Activated CD4-positive, alpha-beta memory T cell treated with anti-CD3 and anti-CD28 coated beads for 36 hours (primary cell): Measurements from ENCODE around the gene USP21. TPM values are rescaled to one million over a fixed set of nuclear protein-coding genes. Genes with fewer than 3 reads are reported as not detected.

Source experiments
- CTCF ChIA-PET: fragments of 350-600 bp; sonication (Branson Sonifier 250); formaldehyde crosslinking; loops from one replicate; lab custom pipeline; 2021; ENCODE audit warnings: antibody characterized with exemption, inconsistent platforms; lab: Charles Lee
- POLR2A ChIA-PET: fragments of 350-600 bp; sonication (Branson Sonifier 250); formaldehyde crosslinking; loops from one replicate; lab custom pipeline; 2021; ENCODE audit warnings: antibody characterized with exemption; lab: Charles Lee
- DNase-seq: peaks from one replicate; pipeline ENCODE4 v3.0.0-alpha.2; 2020
- H3K27ac Mint-ChIP-seq: one replicate; pipeline ENCODE4 v1.8.0; 2021; ENCODE audit warnings: mixed read lengths
- H3K27me3 Mint-ChIP-seq: one replicate; pipeline ENCODE4 v1.8.0; 2021; ENCODE audit warnings: mixed read lengths
- H3K36me3 Mint-ChIP-seq: one replicate; pipeline ENCODE4 v1.8.0; 2021; ENCODE audit warnings: mixed read lengths
- H3K4me1 Mint-ChIP-seq: one replicate; pipeline ENCODE4 v1.8.0; 2021; ENCODE audit warnings: low read depth, mixed read lengths
- H3K4me3 Mint-ChIP-seq: one replicate; pipeline ENCODE4 v1.8.0; 2021; ENCODE audit warnings: mild to moderate bottlenecking, mixed read lengths
- H3K9me3 Mint-ChIP-seq: one replicate; pipeline ENCODE4 v1.8.0; 2021; ENCODE audit warnings: mixed read lengths
- intact Hi-C: fragments of 100-400 bp; cut with micrococcal nuclease; formaldehyde crosslinking; loops from one replicate; pipeline ENCODE4 v1.15.1; 2023
- total RNA-seq, 2 experiments: library from RNA; stranded (reverse); gene quantifications; one replicate each; pipeline ENCODE4 v1.2.3, GENCODE V29; 2021

USP21 gene
- total RNA-seq, 2 experiments from 2014 or later: 25.4 to 28.6 TPM

DNA sequence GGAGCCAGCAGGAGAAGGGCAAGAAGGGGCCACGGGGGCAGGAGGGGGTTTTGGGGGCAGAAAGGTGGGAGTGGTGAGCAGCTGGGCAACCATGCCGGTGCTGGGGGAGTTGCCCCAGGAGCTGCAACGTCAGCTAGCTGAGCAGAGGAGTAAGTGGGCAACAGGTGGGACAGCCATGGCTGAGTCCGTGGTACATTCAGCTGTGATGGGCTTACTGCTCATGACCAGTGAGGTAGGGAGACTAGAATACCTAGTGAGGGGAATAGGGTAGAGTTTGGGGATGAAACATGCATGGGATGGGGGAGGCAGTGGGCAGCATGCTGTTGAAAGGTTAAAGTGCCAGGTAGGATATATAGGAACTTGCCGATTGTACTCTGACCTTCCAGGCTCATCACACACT is 2.4 kb downstream of the USP21 start:
- peaks cover 34% of the 10 kb centered on the region for H3K36me3 Mint-ChIP-seq
- no peak for DNase-seq
- H3K27ac Mint-ChIP-seq: no peak overlapping the region
- H3K27me3 Mint-ChIP-seq: no peaks in the 10 kb centered on the region
- intact Hi-C loops: no loop called here
- ChIA-PET CTCF (no interaction called here), POLR2A (interaction anchor here (1.0 to 1.6 kb wide), 2 partner anchors 9 to 15 kb away, joined by 4 to 5 read pairs; no protein-coding TSS in a partner anchor)
- no peak overlapping the region for H3K4me3 Mint-ChIP-seq
- peaks cover 57% of the 10 kb centered on the region for H3K4me1 Mint-ChIP-seq
- no peaks in the 10 kb centered on the region for H3K9me3 Mint-ChIP-seq

DNA sequence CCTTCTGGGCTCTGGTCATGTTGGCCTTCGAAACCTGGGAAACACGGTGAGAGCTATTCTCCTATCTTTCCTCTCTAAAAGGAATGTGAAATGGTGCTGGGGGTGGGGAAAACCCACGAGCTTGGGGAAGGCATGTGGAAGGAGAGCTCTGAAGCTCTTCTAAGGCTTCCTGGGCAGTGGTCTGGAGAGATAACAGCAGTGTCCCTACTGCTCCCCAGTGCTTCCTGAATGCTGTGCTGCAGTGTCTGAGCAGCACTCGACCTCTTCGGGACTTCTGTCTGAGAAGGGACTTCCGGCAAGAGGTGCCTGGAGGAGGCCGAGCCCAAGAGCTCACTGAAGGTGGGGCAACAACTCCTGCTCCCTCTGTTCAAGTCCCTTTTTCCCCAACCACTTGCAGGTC is 2.8 kb downstream of the USP21 start:
- peaks cover 31% of the 10 kb centered on the region for H3K36me3 Mint-ChIP-seq
- CTCF ChIA-PET: interaction anchor here (1.4 kb wide), 1 partner anchor 15 kb away, joined by 3 read pairs; the partner anchor contains the start of gene B4GALT3
- intact Hi-C loops: no loop called here
- no peak for DNase-seq
- H3K4me3 Mint-ChIP-seq: no peak overlapping the region
- peaks cover 59% of the 10 kb centered on the region for H3K4me1 Mint-ChIP-seq
- no peaks in the 10 kb centered on the region for H3K9me3 Mint-ChIP-seq
- H3K27me3 Mint-ChIP-seq: no peaks in the 10 kb centered on the region
- H3K27ac Mint-ChIP-seq: no peak overlapping the region
- POLR2A ChIA-PET: interaction anchor here (1.0 to 1.6 kb wide), 2 partner anchors 9 to 14 kb away, joined by 4 to 5 read pairs; no protein-coding TSS in a partner anchor

DNA sequence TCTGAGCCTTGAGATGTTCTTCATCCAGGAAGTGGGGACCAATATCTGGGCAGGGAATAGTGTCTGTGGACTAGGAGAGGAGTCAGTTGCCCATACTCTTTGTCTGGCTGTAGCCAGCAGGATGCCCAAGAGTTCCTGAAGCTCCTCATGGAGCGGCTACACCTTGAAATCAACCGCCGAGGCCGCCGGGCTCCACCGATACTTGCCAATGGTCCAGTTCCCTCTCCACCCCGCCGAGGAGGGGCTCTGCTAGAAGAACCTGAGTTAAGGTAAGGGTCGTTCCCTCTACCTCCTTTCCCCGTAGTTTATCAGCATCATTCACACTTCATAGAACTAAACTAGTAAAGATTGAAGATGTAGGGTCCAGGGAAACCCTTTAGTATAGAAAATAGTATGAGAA is 3.5 kb downstream of the USP21 start:
- H3K4me3 Mint-ChIP-seq: no peak overlapping the region
- H3K4me1 Mint-ChIP-seq: peaks cover 63% of the 10 kb centered on the region
- no peak for DNase-seq
- no peaks in the 10 kb centered on the region for H3K27me3 Mint-ChIP-seq
- no peak overlapping the region for H3K27ac Mint-ChIP-seq
- POLR2A ChIA-PET: interaction anchor here (1.0 kb wide), 1 partner anchor 8 kb away, joined by 4 read pairs; no protein-coding TSS in a partner anchor
- CTCF ChIA-PET: interaction anchor here (1.4 kb wide), 1 partner anchor 14 kb away, joined by 3 read pairs; the partner anchor contains the start of gene B4GALT3
- intact Hi-C loops: no loop called here
- H3K9me3 Mint-ChIP-seq: no peaks in the 10 kb centered on the region
- peaks cover 24% of the 10 kb centered on the region for H3K36me3 Mint-ChIP-seq

DNA sequence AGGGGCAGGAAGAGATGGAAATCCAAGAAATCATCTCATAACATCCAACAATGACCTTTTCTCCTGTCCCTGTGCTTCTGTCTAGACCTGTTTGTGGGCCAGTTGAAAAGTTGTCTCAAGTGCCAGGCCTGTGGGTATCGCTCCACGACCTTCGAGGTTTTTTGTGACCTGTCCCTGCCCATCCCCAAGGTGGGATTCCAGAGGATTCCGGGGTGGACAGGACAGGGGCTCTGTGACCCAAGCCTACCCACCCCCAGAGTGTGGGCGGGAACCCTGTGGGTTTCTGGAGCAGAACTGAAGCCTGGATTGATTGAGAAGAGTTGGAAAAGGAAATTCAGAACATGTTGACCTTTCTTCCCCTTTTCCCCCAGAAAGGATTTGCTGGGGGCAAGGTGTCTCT is 4.5 kb downstream of the USP21 start:
- Mint-ChIP-seq H3K4me3 (no peak overlapping the region), H3K27ac (peak overlapping the region; percentile 16), H3K9me3 (no peaks in the 10 kb centered on the region), H3K4me1 (peaks cover 64% of the 10 kb centered on the region), H3K27me3 (no peaks in the 10 kb centered on the region), H3K36me3 (peaks cover 16% of the 10 kb centered on the region)
- ChIA-PET POLR2A (no interaction called here), CTCF (interaction anchor here (1.0 kb wide), 1 partner anchor 31 kb away, joined by 3 read pairs; the partner anchor contains the start of gene DEDD)
- no peak for DNase-seq
- intact Hi-C loops: no loop called here

DNA sequence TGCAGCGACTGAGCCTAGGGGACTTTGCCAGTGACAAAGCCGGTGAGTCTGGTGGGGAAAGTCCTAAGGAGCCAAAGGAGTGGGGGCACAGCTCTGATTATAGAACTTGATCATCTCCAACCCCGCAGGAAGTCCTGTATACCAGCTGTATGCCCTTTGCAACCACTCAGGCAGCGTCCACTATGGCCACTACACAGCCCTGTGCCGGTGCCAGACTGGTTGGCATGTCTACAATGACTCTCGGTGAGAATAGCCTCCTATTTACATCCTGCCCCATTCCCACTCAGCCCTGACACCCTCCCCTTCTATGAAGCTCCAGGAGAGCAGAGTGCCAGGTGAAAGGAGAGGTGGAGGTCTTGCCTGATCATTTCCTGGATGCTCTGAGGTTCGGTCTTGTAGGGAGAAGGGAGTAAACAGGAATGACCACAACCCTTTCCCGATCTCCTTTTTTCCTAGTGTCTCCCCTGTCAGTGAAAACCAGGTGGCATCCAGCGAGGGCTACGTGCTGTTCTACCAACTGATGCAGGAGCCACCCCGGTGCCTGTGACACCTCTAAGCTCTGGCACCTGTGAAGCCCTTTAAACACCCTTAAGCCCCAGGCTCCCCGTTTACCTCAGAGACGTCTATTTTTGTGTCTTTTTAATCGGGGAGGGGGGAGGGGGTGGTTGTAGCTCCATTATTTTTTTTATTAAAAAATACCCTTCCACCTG is 5.8 kb downstream of the USP21 start:
- peaks cover 57% of the 10 kb centered on the region for H3K4me1 Mint-ChIP-seq

DNA sequence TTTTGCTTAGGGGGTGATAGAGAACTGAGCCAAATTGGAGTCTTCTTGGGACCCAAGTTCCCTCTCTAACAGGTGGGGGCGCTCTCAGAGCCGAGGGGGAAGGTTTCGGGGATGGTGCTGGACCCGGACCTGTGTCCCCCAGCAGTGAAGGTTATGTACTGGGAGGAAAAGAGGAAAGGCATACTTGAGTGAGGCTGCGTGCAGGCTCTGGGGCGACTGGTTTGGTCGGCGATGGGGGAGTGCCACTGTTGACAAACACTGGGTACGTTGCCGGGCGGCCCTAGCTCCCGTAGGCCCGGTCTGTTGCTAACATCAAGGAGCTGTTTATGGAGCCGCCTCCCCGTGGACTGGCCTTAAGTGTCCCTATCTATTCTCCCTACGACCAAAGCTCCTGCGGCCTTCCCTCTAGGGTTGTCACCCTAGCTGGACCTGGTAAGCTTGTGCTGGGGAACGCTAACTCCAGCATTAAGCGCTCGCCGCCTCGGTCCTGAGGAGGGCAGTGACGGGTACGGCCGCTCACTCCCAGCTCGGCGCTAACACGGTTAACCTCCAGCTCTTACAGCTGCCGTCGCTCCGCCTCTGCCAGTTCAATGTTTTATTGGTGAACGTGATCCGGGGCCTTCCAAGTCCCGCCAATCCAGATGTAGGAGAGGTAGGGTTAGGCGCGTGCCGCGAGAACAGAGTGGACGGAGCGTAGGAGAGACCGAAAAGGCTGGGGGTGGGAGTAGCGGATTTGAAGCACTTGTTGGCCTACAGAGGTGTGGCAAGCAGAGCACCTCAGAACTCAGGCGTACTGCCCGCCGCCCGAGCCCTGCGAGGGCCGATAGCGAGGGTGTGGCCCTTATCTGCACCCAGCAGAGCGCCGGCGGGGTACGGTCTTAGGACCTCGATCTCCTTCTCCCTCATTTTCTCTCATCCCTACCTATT is 6.7 kb downstream of the USP21 start, which contains the start of gene PPOX:
PPOX (plus strand) TSS at position 685 of the 927 bp plus-strand sequence. CDS start 422 bp downstream, outside the sequence.
- H3K27me3 Mint-ChIP-seq: no peaks in the 10 kb centered on the region
- H3K9me3 Mint-ChIP-seq: no peaks in the 10 kb centered on the region
- intact Hi-C loops: loop anchor here (1.0 to 5.0 kb wide), 3 partner anchors 19 to 99 kb away; partner anchors contain the start of gene ARHGAP30
- H3K4me1 Mint-ChIP-seq: peaks cover 48% of the 10 kb centered on the region
- H3K36me3 Mint-ChIP-seq: peaks cover 16% of the 10 kb centered on the region
- DNase-seq: peak; percentile 97
- POLR2A ChIA-PET: interaction anchor here (0.5 to 3.2 kb wide), 14 partner anchors 10 to 121 kb away, joined by 3 to 41 read pairs (median 8); partner anchors contain the start of genes B4GALT3, DEDD, NDUFS2 and NIT1
- CTCF ChIA-PET: interaction anchor here (0.6 to 3.4 kb wide), 26 partner anchors 9 to 571 kb away, joined by 3 to 45 read pairs (median 6); partner anchors contain the start of genes B4GALT3, DEDD, KLHDC9 and NDUFS2
- H3K27ac Mint-ChIP-seq: peak within 1 kb of the TSS; percentile 93
- peak within 1 kb of the TSS; percentile 86 for H3K4me3 Mint-ChIP-seq

More for the DNA sequence above, 5.8 kb downstream of the USP21 start:
- intact Hi-C loops: loop anchor here (5.0 kb wide), 1 partner anchor 98 kb away; the partner anchor contains the start of gene ARHGAP30
- Mint-ChIP-seq H3K4me3 (peak overlapping the region; percentile 20), H3K9me3 (no peaks in the 10 kb centered on the region), H3K27ac (peak overlapping the region; percentile 61), H3K36me3 (peaks cover 14% of the 10 kb centered on the region), H3K27me3 (no peaks in the 10 kb centered on the region)
- ChIA-PET CTCF (interaction anchor here (0.6 to 3.4 kb wide), 20 partner anchors 8 to 572 kb away, joined by 3 to 45 read pairs (median 6); partner anchors contain the start of genes B4GALT3, KLHDC9, NDUFS2 and NIT1), POLR2A (interaction anchor here (0.6 to 3.2 kb wide), 12 partner anchors 9 to 133 kb away, joined by 3 to 41 read pairs (median 11); partner anchors contain the start of genes B4GALT3, DEDD, NDUFS2 and NIT1)
- no peak for DNase-seq

DNA sequence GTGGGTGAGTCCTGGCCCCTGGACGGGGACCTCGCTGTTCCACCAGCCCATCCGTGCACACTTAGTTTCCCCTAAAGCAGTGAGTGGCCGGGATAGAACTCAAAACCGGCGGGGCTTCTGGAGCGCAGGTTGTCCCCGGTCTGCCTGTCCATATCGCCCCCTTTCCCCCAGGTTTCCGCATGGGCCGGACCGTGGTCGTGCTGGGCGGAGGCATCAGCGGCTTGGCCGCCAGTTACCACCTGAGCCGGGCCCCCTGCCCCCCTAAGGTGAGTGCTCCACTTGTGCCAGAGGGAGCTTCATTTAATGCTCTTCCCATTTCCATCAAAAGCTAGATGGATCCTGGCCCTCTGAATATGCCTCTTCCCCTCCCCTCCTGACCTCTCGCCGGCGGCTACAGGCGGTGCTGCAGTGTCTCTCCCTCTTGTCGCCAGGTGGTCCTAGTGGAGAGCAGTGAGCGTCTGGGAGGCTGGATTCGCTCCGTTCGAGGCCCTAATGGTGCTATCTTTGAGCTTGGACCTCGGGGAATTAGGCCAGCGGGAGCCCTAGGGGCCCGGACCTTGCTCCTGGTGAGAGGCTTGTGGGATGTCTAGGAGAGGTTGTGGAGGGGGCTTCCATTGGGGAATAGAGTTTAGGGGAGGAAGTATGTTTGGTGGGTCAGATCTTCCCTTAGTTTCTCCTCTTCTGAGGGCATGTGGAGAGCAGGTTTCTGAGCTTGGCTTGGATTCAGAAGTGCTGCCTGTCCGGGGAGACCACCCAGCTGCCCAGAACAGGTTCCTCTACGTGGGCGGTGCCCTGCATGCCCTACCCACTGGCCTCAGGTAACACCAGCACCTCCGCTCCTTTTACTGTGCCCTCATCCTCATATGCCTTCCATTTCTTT is 7.6 kb downstream of the USP21 start:
- H3K4me3 Mint-ChIP-seq: peak overlapping the region; percentile 86
- no peaks in the 10 kb centered on the region for H3K27me3 Mint-ChIP-seq
- peaks cover 17% of the 10 kb centered on the region for H3K36me3 Mint-ChIP-seq
- H3K27ac Mint-ChIP-seq: peak overlapping the region; percentile 93
- no peaks in the 10 kb centered on the region for H3K9me3 Mint-ChIP-seq
- ChIA-PET CTCF (interaction anchor here (1.0 to 3.4 kb wide), 15 partner anchors 8 to 216 kb away, joined by 3 to 45 read pairs (median 12); partner anchors contain the start of genes B4GALT3, DEDD, KLHDC9 and NDUFS2), POLR2A (interaction anchor here (0.5 to 3.2 kb wide), 12 partner anchors 9 to 122 kb away, joined by 3 to 41 read pairs (median 11); partner anchors contain the start of genes B4GALT3, DEDD, NDUFS2 and NIT1)
- peaks cover 39% of the 10 kb centered on the region for H3K4me1 Mint-ChIP-seq
- no peak for DNase-seq
- intact Hi-C loops: loop anchor here (1.0 to 5.0 kb wide), 3 partner anchors 18 to 100 kb away; partner anchors contain the start of gene ARHGAP30

DNA sequence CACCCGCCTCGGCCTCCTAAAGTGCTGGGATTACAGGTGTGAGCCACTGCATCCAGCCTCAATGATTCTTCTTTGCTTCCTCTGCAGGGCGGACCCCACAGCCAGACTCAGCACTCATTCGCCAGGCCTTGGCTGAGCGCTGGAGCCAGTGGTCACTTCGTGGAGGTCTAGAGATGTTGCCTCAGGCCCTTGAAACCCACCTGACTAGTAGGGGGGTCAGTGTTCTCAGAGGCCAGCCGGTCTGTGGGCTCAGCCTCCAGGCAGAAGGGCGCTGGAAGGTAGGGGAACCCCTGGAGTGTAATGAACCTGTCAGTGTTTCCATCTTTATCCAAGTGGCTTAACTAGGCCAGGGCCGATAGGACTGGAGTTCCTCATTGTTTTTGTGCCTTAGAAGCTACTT is 9.6 kb downstream of the USP21 start:
- H3K27ac Mint-ChIP-seq: no peak overlapping the region
- POLR2A ChIA-PET: no interaction called here
- CTCF ChIA-PET: interaction anchor here (1.2 kb wide), 1 partner anchor 57 kb away, joined by 3 read pairs; the partner anchor contains the start of gene TOMM40L
- no peaks in the 10 kb centered on the region for H3K9me3 Mint-ChIP-seq
- no peak overlapping the region for H3K4me3 Mint-ChIP-seq
- peaks cover 20% of the 10 kb centered on the region for H3K36me3 Mint-ChIP-seq
- no peak for DNase-seq
- intact Hi-C loops: loop anchor here (5.0 kb wide), 1 partner anchor 102 kb away; the partner anchor contains the start of gene ARHGAP30
- peaks cover 30% of the 10 kb centered on the region for H3K4me1 Mint-ChIP-seq
- H3K27me3 Mint-ChIP-seq: no peaks in the 10 kb centered on the region

DNA sequence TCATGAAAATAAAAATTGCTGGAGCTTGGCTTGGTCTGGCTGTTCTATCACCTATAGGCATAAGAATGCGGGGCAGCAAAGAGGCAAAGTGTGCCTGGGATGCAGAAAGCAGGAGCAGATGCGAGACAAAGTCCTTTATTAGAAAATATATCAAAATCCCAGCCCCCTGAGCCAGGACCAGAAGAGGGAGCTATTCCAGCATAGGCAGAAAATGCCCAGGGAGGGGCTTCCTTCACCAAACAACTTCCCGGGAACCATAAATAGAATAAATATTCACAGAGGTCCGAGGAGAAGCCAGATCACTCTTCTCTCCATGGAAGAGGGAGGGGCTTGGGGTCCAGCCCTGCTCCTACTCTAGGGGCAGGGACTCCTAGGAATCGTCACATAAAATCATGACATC is 11.9 kb downstream of the USP21 start:
- CTCF ChIA-PET: no interaction called here
- DNase-seq: no peak
- intact Hi-C loops: no loop called here
- H3K4me3 Mint-ChIP-seq: no peak overlapping the region
- H3K27ac Mint-ChIP-seq: peak overlapping the region; percentile 13
- POLR2A ChIA-PET: interaction anchor here (0.5 to 1.7 kb wide), 2 partner anchors 9 to 54 kb away, joined by 3 to 4 read pairs; no protein-coding TSS in a partner anchor
- peaks cover 25% of the 10 kb centered on the region for H3K36me3 Mint-ChIP-seq
- no peaks in the 10 kb centered on the region for H3K9me3 Mint-ChIP-seq
- no peaks in the 10 kb centered on the region for H3K27me3 Mint-ChIP-seq
- peaks cover 36% of the 10 kb centered on the region for H3K4me1 Mint-ChIP-seq

DNA sequence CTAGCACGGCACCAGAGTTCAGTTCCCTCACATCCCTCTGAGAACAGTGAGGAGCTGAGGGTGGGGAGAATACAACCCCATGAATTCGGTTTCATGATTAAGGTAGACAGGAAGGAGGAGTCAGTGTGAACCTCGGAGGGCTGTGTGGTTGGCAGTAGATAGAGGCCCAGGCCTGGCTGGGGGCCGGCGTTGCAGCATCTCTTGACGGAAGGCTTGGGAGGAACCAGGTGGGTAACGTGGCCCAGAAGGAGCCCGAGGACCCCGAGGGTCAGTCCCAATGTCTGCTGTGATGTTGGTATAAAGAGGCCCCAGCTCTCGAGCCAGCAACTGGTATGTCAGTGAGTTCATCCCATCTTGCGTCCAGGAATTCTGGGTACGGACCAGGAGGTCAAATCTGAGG is 12.4 kb downstream of the USP21 start:
- Mint-ChIP-seq H3K27me3 (no peaks in the 10 kb centered on the region), H3K27ac (no peak overlapping the region), H3K4me1 (peaks cover 40% of the 10 kb centered on the region), H3K4me3 (no peak overlapping the region), H3K9me3 (no peaks in the 10 kb centered on the region), H3K36me3 (peaks cover 25% of the 10 kb centered on the region)
- DNase-seq: no peak
- intact Hi-C loops: no loop called here
- ChIA-PET CTCF (no interaction called here), POLR2A (interaction anchor here (0.5 to 1.7 kb wide), 2 partner anchors 10 to 54 kb away, joined by 3 to 4 read pairs; no protein-coding TSS in a partner anchor)
